Transverse colon (tissue), 3 donors: Measurements from ENCODE around the gene HIC2.
"Not testable (repeated sequence)": the region's sequence is repeated elsewhere in the genome, so short reads cannot be mapped to it uniquely, and the experiment has no call there.

Experiments used
- CTCF ChIP-seq, 5 experiments: fragments of 200-600 bp in 3 of 5; fragments of 450-650 bp in 2 of 5; sonication (generic) in 3 of 5; IDR thresholded peaks; 1 replicate in 2 of 5; 2 replicates in 3 of 5; pipeline ENCODE4 v1.5.1; 2016 to 2017; ENCODE audit warnings: antibody characterized with exemption in 5 of 5, inconsistent platforms in 3 of 5, mild to moderate bottlenecking in 2 of 5, moderate library complexity in 1 of 5
- EP300 ChIP-seq: sonication (generic); formaldehyde crosslinking; IDR thresholded peaks from one replicate; pipeline ENCODE4 v1.6.1; 2017; ENCODE audit warnings: antibody characterized with exemption, low read depth
- POLR2A ChIP-seq: fragments of 450-650 bp; IDR thresholded peaks from one replicate; pipeline ENCODE4 v1.6.1; 2016; ENCODE audit warnings: antibody characterized with exemption, mild to moderate bottlenecking, moderate library complexity

GRCh38 chr22:21497984-21498383 is 80.8 kb downstream of the HIC2 start:
- TF ChIP-seq CTCF (IDR thresholded peaks at IDR 0.05); POLR2A; EP300: not testable (repeated sequence)
